Measurements from ENCODE around the gene NUP54. TPM values are rescaled to one million over a fixed set of nuclear protein-coding genes. Genes with fewer than 3 reads are reported as not detected.
A peak's percentile ranks its signal among the peaks of the same experiment; 100 is the strongest.

The NUP54 gene
- total and polyA plus RNA-seq, 9 of the 15 experiments (the other 6 are each of a cell fraction or from before 2014, with no cell fraction given): 29.6 to 115 (median 67.7) TPM

- H2AFZ ChIP-seq (ENCODE audit: low read depth, low read length): no peak overlapping the region
- peak in 2 of 4 experiments; percentile 23 to 34 for DNase-seq (ENCODE audit: extremely low read depth in 1 of 4, low spot score in 3 of 4)
- H3K36me3 ChIP-seq (ENCODE audit: control insufficient read depth, insufficient read depth, low read length): peaks cover 14% of the 10 kb centered on the region; the same call in 2 of the 3 replicates
- H3K79me2 ChIP-seq (ENCODE audit: control insufficient read depth, insufficient read depth, low read length): no peaks in the 10 kb centered on the region
- peaks cover 0 to 3% of the 10 kb centered on the region in 2 experiments; a peak in 1 of 5 replicates for H3K4me1 ChIP-seq (replicated peaks in 1 of 2; ENCODE audit: control insufficient read depth in 2 of 2, insufficient read depth in 2 of 2, low read length in 2 of 2)
- no peaks in the 10 kb centered on the region for H4K20me1 ChIP-seq (replicated peaks; ENCODE audit: control insufficient read depth, insufficient read depth, low read length)
- in situ Hi-C loops (cut with MboI): no loop called here
- no TSS peak for BruUV-seq (replicated peaks)
- WGBS (ENCODE audit: insufficient coverage, low coverage, missing lambda C conversion rate): 43% methylated on average over 5 of the region's 5 CpGs
- no peak overlapping the region for H3K27ac ChIP-seq (ENCODE audit: extremely low read depth, low read depth, low read length)
- ChIA-PET POLR2A (interaction anchor here (0.6 kb wide), 2 partner anchors 16 to 384 kb away, joined by 3 read pairs; no protein-coding TSS in a partner anchor), CTCF (ENCODE audit: low intra/inter-chr PET ratio) (no interaction called here)
- FAIRE-seq: no peak
- intact Hi-C loops (cut with micrococcal nuclease): no loop called here
- H3K4me3 ChIP-seq: no peak overlapping the region
- peak; percentile 73 for ATAC-seq
- H3K9ac ChIP-seq (ENCODE audit: insufficient read depth in 1 of 2, low read depth in 2 of 2, low read length in 2 of 2): no peak overlapping the region
- no peak overlapping the region for H3K4me2 ChIP-seq (ENCODE audit: insufficient read depth, low read length)
- H3K27me3 ChIP-seq (ENCODE audit: control insufficient read depth in 2 of 2, insufficient read depth in 2 of 2, low read length in 2 of 2): no peaks in the 10 kb centered on the region
- no peaks in the 10 kb centered on the region for H3K9me1 ChIP-seq (ENCODE audit: control insufficient read depth, insufficient read depth, low read length)
- no peaks in the 10 kb centered on the region for H3K9me3 ChIP-seq (replicated peaks; ENCODE audit: control insufficient read depth, insufficient read depth, low read depth, low read length)
- TF ChIP-seq ETV1 (tag; conservative IDR thresholded peaks at IDR 0.05; ENCODE audit: low read depth) (no peak), CUX1 (CRISPR knock-in tag; IDR thresholded peaks at IDR 0.05) (no peak), YBX1 (IDR thresholded peaks at IDR 0.05) (no peak), JUNB (CRISPR knock-in tag; conservative IDR thresholded peaks at IDR 0.05) (no peak), SMARCA4 (IDR thresholded peaks at IDR 0.05) (no peak), NCOA6 (IDR thresholded peaks at IDR 0.05) (no peak), ZNF778 (CRISPR knock-in tag; IDR thresholded peaks at IDR 0.05) (no peak), CTCF (IDR thresholded peaks at IDR 0.05 in 2 of 3, conservative IDR thresholded peaks at IDR 0.05 in 1 of 3; ENCODE audit: insufficient read depth in 2 of 3, low read depth in 1 of 3, low read length in 3 of 3) (peak; percentile 24 to 31 (median 31); a peak in 1 of 6 replicates), ZNF512 (tag; IDR thresholded peaks at IDR 0.05) (no peak), CEBPB (tag; IDR thresholded peaks at IDR 0.05) (peak; percentile 65), USF1 (CRISPR knock-in tag; IDR thresholded peaks at IDR 0.05) (no peak), PHF20 (IDR thresholded peaks at IDR 0.05; ENCODE audit: partially characterized antibody) (no peak), ZNF384 (IDR thresholded peaks at IDR 0.05; ENCODE audit: low read depth, low read length) (peak; percentile 78)
Observed at GRCh38 chr4:76108467-76109181, 39.6 kb downstream of the NUP54 start.

Measured in K562 (cell line).